GM19455 (cell line): ENCODE data around the gene VILL.

ENCODE experiments used
- ATAC-seq: cut with Tn5 transposase; IDR thresholded peaks from one replicate; pipeline ENCODE4 v1.9.1; 2021; ENCODE audit not compliant: unreplicated experiment

VILL gene

GRCh38 chr3:37990527-37990926, at the start of gene VILL:
Gene VILL (plus strand): TSS chr3:37990786. CDS start chr3:37993673, 2,887 bp downstream.
- ATAC-seq, result no peak

- ATAC-seq, result no peak
Measured at GRCh38 chr3:37941608-37942508, 48.7 kb upstream of the VILL start.

- ATAC-seq, result no peak
Measured at GRCh38 chr3:37942646-37943045, 47.9 kb upstream of the VILL start.

- no peak for ATAC-seq
Measured at GRCh38 chr3:37943126-37943525, 47.5 kb upstream of the VILL start.

- ATAC-seq, result no peak
Measured at GRCh38 chr3:37943631-37944314, 46.8 kb upstream of the VILL start.

- no peak for ATAC-seq
Measured at GRCh38 chr3:37944391-37944842, 46.2 kb upstream of the VILL start.

GRCh38 chr3:37945156-37945806, 45.3 kb upstream of the VILL start:
- ATAC-seq, result no peak

- no peak for ATAC-seq
Measured at GRCh38 chr3:37945807-37946530, 44.6 kb upstream of the VILL start.

- no peak for ATAC-seq
Measured at GRCh38 chr3:37946531-37946889, 44.1 kb upstream of the VILL start.

- ATAC-seq, result no peak
Measured at GRCh38 chr3:37949866-37950265, 40.7 kb upstream of the VILL start.

- no peak for ATAC-seq
Measured at GRCh38 chr3:37952564-37952963, 38.0 kb upstream of the VILL start.

- no peak for ATAC-seq
Measured at GRCh38 chr3:37953226-37953625, 37.4 kb upstream of the VILL start.

GRCh38 chr3:37953707-37954394, 36.7 kb upstream of the VILL start:
- no peak for ATAC-seq

- no peak for ATAC-seq
Measured at GRCh38 chr3:37954881-37955280, 35.7 kb upstream of the VILL start.

- no peak for ATAC-seq
Measured at GRCh38 chr3:37955918-37956707, 34.5 kb upstream of the VILL start.

- ATAC-seq, result no peak
Measured at GRCh38 chr3:37956723-37957538, 33.7 kb upstream of the VILL start.

- ATAC-seq, result no peak
Measured at GRCh38 chr3:37957539-37957936, 33.0 kb upstream of the VILL start.

GRCh38 chr3:37961622-37962431, 28.8 kb upstream of the VILL start:
- ATAC-seq, result no peak
